MM.1S (cell line): ENCODE measurements around the gene ARL3.

Experiments
- CTCF ChIP-seq: fragments of 300-600 bp; sonication (generic); IDR thresholded peaks from 2 replicates; pipeline ENCODE4 v1.5.1; 2016; ENCODE audit warnings: antibody characterized with exemption, low read length, mixed read lengths
- EZH2 ChIP-seq: fragments of 300-600 bp; sonication (generic); optimal IDR thresholded peaks from 2 replicates; pipeline ENCODE3; 2017; ENCODE audit warnings: low read depth, mild to moderate bottlenecking, antibody characterized with exemption, low read length, mixed read lengths

- TF ChIP-seq CTCF (no peak), EZH2 (no peak)
Measured at GRCh38 chr10:102715880-102716279, 1.7 kb upstream of the ARL3 start.
